Lower leg skin (tissue), 4 donors: ENCODE data around the gene SMPD3. TPM values are rescaled to one million over a fixed set of nuclear protein-coding genes. Genes with fewer than 3 reads are reported as not detected.

Experiments used
- DNase-seq, 2 donors: peaks; one replicate each; pipeline ENCODE4 v3.0.0-alpha.2; 2019; ENCODE audit warnings: low spot score in 2 of 2
- H3K4me3 ChIP-seq: fragments of 200-600 bp; sonication (generic); 2 replicates; pipeline ENCODE4 v1.5.1; 2017; ENCODE audit warnings: mild to moderate bottlenecking, low read depth; ENCODE audit not compliant: poor library complexity, severe bottlenecking
- POLR2A ChIP-seq, 2 donors: fragments of 450-650 bp; IDR thresholded peaks; one replicate each; pipeline ENCODE4 v1.6.1; 2016 to 2017; ENCODE audit warnings: antibody characterized with exemption in 2 of 2, mild to moderate bottlenecking in 1 of 2, moderate library complexity in 1 of 2
- WGBS, 2 donors: methylation state at CpG; one replicate each; pipeline ENCODE4 v1.1.5; 2018; 5-methylcytosine and 5-hydroxymethylcytosine counted together
- intact Hi-C: fragments of 100-400 bp; cut with DNase I; formaldehyde crosslinking; loops from one replicate; pipeline ENCODE4 v1.15.0; 2023; ENCODE audit warnings: low total_unique reads
- total RNA-seq, 4 donors: library from RNA; depleted of rRNA; stranded (reverse); fragments of >200 nt; gene quantifications; one replicate each; pipeline ENCODE4 v1.1.0, GENCODE V29; 2016
- TF ChIP-seq, protein P1 (sequence below), 3 donors: fragments of 450-650 bp; IDR thresholded peaks; one replicate each; pipeline ENCODE4 v1.5.1; 2016; ENCODE audit warnings: antibody characterized with exemption in 3 of 3, mild to moderate bottlenecking in 3 of 3, moderate library complexity in 2 of 3

SMPD3 gene
- total RNA-seq, 4 donors from 2014 or later: 30.2 to 135 (median 58.3) TPM

DNA sequence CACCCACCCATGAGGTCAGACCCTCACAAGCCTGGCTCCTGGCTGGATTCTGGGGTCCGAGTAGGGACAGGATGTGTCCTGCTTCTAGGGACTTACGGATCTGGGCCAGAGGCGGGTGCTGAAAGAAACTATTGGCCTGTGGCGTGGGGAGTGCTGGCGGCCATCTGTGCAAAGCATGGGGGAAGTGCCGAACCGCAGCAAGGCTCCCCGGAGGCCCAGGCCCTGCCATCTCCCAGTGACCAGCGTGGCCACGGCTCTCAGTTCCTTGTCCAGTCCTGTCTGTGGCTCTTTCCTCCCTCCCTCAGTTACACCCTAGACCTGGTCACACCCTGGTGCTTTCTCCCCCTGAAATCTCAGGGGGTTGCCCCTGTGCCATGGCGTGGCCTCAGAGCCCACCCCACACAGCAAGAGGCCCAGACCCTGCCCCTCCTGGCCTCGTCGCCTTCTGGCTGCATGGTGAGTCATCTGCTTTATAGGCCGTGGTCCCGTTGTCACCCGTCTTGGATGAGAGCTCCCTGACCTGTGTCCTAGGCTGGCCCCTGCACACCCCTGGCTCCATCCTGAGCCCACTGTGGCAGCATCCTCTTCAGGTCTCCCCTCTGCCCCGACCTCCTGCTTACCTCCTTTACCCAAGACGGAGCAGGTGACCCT, 83.0 kb downstream of the SMPD3 start:
- intact Hi-C loops: no loop called here
- no peak overlapping the region for H3K4me3 ChIP-seq
- 35 to 53% methylated on average over 18 of the region's 18 CpGs for WGBS, 2 donors
- TF ChIP-seq, protein P1, sequence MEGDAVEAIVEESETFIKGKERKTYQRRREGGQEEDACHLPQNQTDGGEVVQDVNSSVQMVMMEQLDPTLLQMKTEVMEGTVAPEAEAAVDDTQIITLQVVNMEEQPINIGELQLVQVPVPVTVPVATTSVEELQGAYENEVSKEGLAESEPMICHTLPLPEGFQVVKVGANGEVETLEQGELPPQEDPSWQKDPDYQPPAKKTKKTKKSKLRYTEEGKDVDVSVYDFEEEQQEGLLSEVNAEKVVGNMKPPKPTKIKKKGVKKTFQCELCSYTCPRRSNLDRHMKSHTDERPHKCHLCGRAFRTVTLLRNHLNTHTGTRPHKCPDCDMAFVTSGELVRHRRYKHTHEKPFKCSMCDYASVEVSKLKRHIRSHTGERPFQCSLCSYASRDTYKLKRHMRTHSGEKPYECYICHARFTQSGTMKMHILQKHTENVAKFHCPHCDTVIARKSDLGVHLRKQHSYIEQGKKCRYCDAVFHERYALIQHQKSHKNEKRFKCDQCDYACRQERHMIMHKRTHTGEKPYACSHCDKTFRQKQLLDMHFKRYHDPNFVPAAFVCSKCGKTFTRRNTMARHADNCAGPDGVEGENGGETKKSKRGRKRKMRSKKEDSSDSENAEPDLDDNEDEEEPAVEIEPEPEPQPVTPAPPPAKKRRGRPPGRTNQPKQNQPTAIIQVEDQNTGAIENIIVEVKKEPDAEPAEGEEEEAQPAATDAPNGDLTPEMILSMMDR (IDR thresholded peaks at IDR 0.05): no peak
- TF ChIP-seq POLR2A (IDR thresholded peaks at IDR 0.05): no peak
- no peak for DNase-seq

DNA sequence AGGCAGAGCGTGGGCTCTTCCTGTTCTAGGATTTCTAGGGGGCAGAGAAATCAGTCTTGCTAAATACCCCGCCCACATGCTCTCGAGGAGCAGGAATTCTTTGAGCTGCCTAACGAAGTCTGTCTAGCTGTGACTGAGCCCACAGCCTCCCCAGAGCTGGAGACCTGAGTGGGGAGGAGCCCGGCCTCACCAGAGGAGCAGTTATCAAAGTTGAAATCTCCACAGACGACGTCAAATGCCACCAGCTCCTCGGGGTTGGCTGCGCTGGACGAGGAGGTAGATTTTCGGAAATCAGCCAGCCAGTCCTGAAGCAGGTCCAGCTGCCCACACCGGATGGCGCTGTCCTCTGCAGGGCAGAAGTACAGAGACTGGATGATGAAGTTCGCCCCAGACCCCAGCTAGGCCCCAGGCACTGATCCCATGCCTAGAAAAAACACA, 83.7 kb downstream of the SMPD3 start:
- TF ChIP-seq, protein P1 (IDR thresholded peaks at IDR 0.05): no peak
- no peak for TF ChIP-seq POLR2A (IDR thresholded peaks at IDR 0.05)
- H3K4me3 ChIP-seq: no peak overlapping the region
- WGBS, 2 donors: 51% methylated on average over 13 to 14 of the region's 14 CpGs
- DNase-seq: no peak
- intact Hi-C loops: no loop called here

DNA sequence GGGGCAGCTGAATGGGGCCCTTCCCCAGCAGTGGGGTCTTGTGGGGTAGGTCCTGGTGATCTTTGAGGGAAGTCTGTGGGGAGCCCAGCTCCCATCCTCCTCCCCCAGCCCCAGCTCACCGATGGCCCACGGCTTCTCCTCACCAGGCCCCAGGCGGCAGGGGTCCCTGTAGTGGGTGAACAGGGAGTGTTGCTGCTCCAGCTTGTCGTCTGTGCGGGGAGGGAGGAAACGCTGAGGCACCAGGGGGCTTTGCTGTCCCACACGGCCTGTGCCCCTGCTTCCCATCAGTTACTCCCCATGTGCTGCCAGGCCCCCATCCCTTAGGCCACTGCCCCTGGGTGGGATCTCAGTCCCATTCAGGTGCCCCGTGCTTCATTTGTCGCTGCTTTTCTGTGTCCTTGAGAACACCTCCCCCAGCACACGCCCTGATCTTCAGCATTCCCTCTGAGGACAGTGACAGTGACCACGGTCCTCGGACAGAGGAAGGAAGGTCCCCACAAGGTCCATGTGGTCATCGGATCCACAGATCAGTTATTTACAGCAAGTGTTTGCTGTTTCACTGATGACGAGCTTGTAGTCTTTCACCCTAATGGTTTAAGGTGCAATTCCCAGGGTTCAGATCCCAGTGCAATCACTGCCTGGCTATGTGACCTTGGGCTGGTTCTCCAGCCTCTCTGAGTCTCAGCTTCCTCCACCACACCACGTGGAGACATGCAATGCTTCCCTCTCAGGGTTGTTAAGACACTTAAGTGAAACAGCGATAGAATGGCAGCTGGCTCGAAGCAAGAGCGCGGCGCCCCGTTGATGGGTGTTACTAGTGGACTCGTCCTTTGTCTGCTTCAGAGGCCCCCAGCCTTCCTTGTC, 84.4 kb downstream of the SMPD3 start:
- no peak for DNase-seq
- intact Hi-C loops: no loop called here
- WGBS, 2 donors: 64% methylated on average over 20 to 22 of the region's 22 CpGs
- no peak overlapping the region for H3K4me3 ChIP-seq
- TF ChIP-seq POLR2A (IDR thresholded peaks at IDR 0.05): no peak
- TF ChIP-seq, protein P1 (IDR thresholded peaks at IDR 0.05): no peak

DNA sequence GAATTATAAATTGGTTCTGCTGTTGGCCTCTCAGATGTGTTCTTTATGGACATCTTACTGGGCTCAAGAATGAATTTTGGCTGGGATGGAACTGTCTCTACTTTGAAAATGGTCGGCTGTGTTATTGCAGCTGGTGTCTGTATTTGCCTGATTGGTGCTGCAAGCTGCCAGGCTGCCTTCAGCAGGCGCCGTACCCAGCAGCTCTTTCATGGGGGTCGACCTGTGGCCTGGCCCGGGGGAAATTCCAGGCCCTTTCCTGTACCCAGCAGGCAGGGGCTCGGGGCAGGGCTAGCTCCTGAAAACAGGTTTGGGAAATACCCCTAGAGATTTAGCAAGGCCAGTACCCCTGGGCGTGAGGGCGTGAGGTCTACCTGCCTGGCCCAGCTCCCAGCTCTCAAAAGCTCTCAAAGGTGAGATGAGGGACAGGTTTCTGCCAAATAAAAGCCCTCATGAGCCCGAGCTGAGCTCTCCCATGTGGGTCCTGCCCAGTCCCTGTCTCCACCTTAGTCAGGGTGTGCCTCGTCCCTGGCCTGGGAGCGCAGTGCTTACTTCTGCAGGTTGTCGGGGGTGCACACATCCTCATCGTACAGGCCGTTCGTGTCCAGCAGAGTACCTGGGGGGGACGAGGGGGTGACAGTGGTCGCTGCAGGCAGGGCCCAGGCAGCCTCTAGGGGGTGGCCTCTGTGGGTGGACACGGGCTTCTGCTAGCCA, 85.2 kb downstream of the SMPD3 start:
- WGBS, 2 donors: 60 to 66% methylated on average over 18 of the region's 18 CpGs
- TF ChIP-seq, protein P1 (IDR thresholded peaks at IDR 0.05): no peak
- no peak for TF ChIP-seq POLR2A (IDR thresholded peaks at IDR 0.05)
- no peak overlapping the region for H3K4me3 ChIP-seq
- intact Hi-C loops: no loop called here
- no peak for DNase-seq

DNA sequence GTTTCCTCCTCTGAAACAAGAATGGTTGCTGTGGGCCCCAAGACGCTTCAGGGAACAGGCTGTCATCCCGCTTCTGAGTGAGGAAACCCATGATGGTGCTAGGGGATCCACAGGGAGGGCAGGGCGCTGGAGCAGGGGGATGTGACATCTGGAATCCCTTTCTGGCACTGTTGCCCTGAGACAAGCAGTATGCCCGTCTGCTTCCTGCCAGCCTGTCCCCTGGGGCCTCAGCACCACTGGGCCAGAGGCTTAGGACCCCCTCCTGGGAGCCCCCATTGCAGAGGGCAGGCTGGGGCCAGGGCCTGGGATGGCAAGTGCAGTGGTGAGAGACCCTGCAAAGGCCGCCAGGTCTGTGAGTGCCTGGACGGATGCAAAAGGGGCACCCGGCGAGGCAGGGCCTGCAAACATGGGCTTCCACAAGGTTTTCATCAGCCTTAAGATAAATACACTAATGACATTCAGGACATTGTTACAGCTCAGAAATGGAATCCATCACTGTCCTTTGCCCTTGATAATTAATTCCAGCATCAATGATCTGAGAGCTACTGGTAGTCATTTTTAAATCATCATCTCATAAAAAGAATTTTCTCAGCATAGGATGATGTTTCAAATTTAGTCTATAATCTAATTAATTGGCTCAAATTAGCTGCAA, 85.9 kb downstream of the SMPD3 start:
- DNase-seq: no peak
- 53 to 69% methylated on average over 6 to 8 of the region's 8 CpGs for WGBS, 2 donors
- TF ChIP-seq POLR2A (IDR thresholded peaks at IDR 0.05): no peak
- TF ChIP-seq, protein P1 (IDR thresholded peaks at IDR 0.05): no peak
- intact Hi-C loops: no loop called here
- H3K4me3 ChIP-seq: no peak overlapping the region
